MM.1S (cell line): ENCODE measurements around the gene ZFYVE28.

ENCODE experiments used
- DNase-seq: peaks from one replicate; pipeline ENCODE4 v3.0.0-alpha.2; 2015
- H2AFZ ChIP-seq: fragments of 300-600 bp; sonication (generic); 2 replicates; pipeline ENCODE4 v1.6.0; 2016; ENCODE audit warnings: antibody characterized with exemption, low read length
- H3F3A ChIP-seq: fragments of 300-600 bp; sonication (generic); 2 replicates; pipeline ENCODE4 v1.6.1; 2016; ENCODE audit warnings: mild to moderate bottlenecking, antibody characterized with exemption, low read length, moderate library complexity, mixed read lengths; ENCODE audit not compliant: insufficient read depth
- H3K27ac ChIP-seq: fragments of 300-600 bp; sonication (generic); 2 replicates; pipeline ENCODE4 v1.5.1; 2016; ENCODE audit warnings: mild to moderate bottlenecking, low read length
- H3K27me3 ChIP-seq: fragments of 300-600 bp; sonication (generic); replicated peaks from 2 replicates; pipeline ENCODE4 v1.6.0; 2016; ENCODE audit warnings: low read length; ENCODE audit not compliant: insufficient read depth
- H3K36me3 ChIP-seq: fragments of 300-600 bp; sonication (generic); replicated peaks from 2 replicates; pipeline ENCODE4 v1.6.1; 2016; ENCODE audit warnings: mild to moderate bottlenecking, low read length, mixed read lengths; ENCODE audit not compliant: insufficient read depth
- H3K4me1 ChIP-seq: fragments of 300-600 bp; sonication (generic); 2 replicates; pipeline ENCODE4 v1.6.1; 2016; ENCODE audit warnings: low read length, mixed read lengths
- H3K4me2 ChIP-seq: fragments of 300-600 bp; sonication (generic); 2 replicates; pipeline ENCODE4 v1.6.0; 2016; ENCODE audit warnings: low read depth, low read length
- H3K4me3 ChIP-seq: fragments of 300-600 bp; sonication (generic); 2 replicates; pipeline ENCODE4 v1.5.1; 2016; ENCODE audit warnings: low read length, mixed read lengths
- H3K79me2 ChIP-seq: fragments of 300-600 bp; sonication (generic); 2 replicates; pipeline ENCODE4 v1.6.1; 2016; ENCODE audit warnings: mixed run types, low read length, mixed read lengths
- H3K9ac ChIP-seq: fragments of 300-600 bp; sonication (generic); 2 replicates; pipeline ENCODE4 v1.6.1; 2016; ENCODE audit warnings: low read length, mixed read lengths
- H3K9me2 ChIP-seq: fragments of 300-600 bp; sonication (generic); replicated peaks from 2 replicates; pipeline ENCODE4 v1.6.1; 2016; ENCODE audit warnings: mild to moderate bottlenecking, low read length, mixed read lengths; ENCODE audit not compliant: insufficient read depth
- H3K9me3 ChIP-seq: fragments of 300-600 bp; sonication (generic); replicated peaks from 2 replicates; pipeline ENCODE4 v1.6.1; 2016; ENCODE audit warnings: mild to moderate bottlenecking, low read length, mixed read lengths; ENCODE audit not compliant: insufficient read depth
- H4K20me1 ChIP-seq: fragments of 300-600 bp; sonication (generic); 2 replicates; pipeline ENCODE4 v1.6.1; 2016; ENCODE audit warnings: mild to moderate bottlenecking, low read length, moderate library complexity, mixed read lengths; ENCODE audit not compliant: insufficient read depth
- EZH2 ChIP-seq: fragments of 300-600 bp; sonication (generic); optimal IDR thresholded peaks from 2 replicates; pipeline ENCODE3; 2017; ENCODE audit warnings: low read depth, mild to moderate bottlenecking, antibody characterized with exemption, low read length, mixed read lengths
- EZH2phosphoT487 ChIP-seq: fragments of 300-600 bp; sonication (generic); IDR thresholded peaks from 2 replicates; pipeline ENCODE4 v1.6.1; 2018; ENCODE audit warnings: antibody characterized with exemption, low read length
- TF ChIP-seq, protein P1 (sequence below): fragments of 300-600 bp; sonication (generic); IDR thresholded peaks from 2 replicates; pipeline ENCODE4 v1.5.1; 2016; ENCODE audit warnings: antibody characterized with exemption, low read length, mixed read lengths

The ZFYVE28 gene

GRCh38 chr4:2337896-2338295, 80.5 kb downstream of the ZFYVE28 start:
- H3K9me2 ChIP-seq: no peaks in the 10 kb centered on the region
- H3K9me3 ChIP-seq: no peaks in the 10 kb centered on the region
- no peak overlapping the region for H3K9ac ChIP-seq
- no peak overlapping the region for H2AFZ ChIP-seq
- H3F3A ChIP-seq: no peaks in the 10 kb centered on the region
- H3K4me1 ChIP-seq: 0 out of 2 replicates have a peak, but pooled peaks cover 3% of the 10 kb centered on the region
- DNase-seq: no peak
- H3K27me3 ChIP-seq: no peaks in the 10 kb centered on the region
- H3K79me2 ChIP-seq: no peaks in the 10 kb centered on the region
- no peak for TF ChIP-seq EZH2
- TF ChIP-seq, protein P1, sequence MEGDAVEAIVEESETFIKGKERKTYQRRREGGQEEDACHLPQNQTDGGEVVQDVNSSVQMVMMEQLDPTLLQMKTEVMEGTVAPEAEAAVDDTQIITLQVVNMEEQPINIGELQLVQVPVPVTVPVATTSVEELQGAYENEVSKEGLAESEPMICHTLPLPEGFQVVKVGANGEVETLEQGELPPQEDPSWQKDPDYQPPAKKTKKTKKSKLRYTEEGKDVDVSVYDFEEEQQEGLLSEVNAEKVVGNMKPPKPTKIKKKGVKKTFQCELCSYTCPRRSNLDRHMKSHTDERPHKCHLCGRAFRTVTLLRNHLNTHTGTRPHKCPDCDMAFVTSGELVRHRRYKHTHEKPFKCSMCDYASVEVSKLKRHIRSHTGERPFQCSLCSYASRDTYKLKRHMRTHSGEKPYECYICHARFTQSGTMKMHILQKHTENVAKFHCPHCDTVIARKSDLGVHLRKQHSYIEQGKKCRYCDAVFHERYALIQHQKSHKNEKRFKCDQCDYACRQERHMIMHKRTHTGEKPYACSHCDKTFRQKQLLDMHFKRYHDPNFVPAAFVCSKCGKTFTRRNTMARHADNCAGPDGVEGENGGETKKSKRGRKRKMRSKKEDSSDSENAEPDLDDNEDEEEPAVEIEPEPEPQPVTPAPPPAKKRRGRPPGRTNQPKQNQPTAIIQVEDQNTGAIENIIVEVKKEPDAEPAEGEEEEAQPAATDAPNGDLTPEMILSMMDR: no peak
- no peak for TF ChIP-seq EZH2phosphoT487
- H3K4me2 ChIP-seq: no peak overlapping the region
- no peak overlapping the region for H3K4me3 ChIP-seq
- no peaks in the 10 kb centered on the region for H4K20me1 ChIP-seq
- no peak overlapping the region for H3K27ac ChIP-seq
- H3K36me3 ChIP-seq: no peaks in the 10 kb centered on the region

DNA sequence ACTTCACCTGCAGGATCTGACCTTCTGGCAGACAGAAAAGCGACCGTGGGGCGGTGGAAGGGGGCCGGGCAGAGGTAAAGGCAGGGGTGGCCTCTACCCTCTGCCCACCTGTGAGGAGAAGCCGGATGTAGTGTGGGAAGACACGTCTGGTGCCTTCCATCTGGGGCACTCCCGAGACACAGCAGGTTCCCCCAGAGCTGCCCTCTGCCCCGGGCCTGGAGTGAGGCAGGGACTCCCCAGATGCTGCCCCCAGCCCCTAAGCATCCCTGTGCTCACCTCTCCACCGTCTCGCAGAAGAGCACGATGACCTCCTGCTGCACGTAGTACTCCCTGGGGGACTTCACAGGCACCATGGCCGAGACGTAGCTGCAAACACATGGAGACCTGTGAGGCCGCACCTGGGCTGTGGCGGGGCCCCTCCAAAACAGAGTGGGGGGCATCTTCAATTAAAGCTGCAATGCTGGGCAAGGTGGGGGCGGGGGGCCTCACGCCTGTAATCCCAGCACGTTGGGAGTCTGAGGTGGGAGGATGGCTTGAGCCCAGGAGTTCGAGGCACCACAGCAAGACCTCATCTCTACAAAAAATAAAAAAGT, 81.2 kb downstream of the ZFYVE28 start:
- no peak overlapping the region for H3K4me3 ChIP-seq
- H3K9me3 ChIP-seq: no peaks in the 10 kb centered on the region
- H3K79me2 ChIP-seq: no peaks in the 10 kb centered on the region
- no peaks in the 10 kb centered on the region for H3K36me3 ChIP-seq
- H3K4me1 ChIP-seq: 0 out of 2 replicates have a peak, but pooled peaks cover 3% of the 10 kb centered on the region
- no peaks in the 10 kb centered on the region for H4K20me1 ChIP-seq
- no peak for DNase-seq
- no peak overlapping the region for H2AFZ ChIP-seq
- H3F3A ChIP-seq: no peaks in the 10 kb centered on the region
- no peaks in the 10 kb centered on the region for H3K9me2 ChIP-seq
- H3K9ac ChIP-seq: no peak overlapping the region
- H3K27me3 ChIP-seq: no peaks in the 10 kb centered on the region
- no peak for TF ChIP-seq EZH2phosphoT487
- TF ChIP-seq, protein P1: no peak
- TF ChIP-seq EZH2: no peak
- H3K27ac ChIP-seq: no peak overlapping the region
- H3K4me2 ChIP-seq: no peak overlapping the region

DNA sequence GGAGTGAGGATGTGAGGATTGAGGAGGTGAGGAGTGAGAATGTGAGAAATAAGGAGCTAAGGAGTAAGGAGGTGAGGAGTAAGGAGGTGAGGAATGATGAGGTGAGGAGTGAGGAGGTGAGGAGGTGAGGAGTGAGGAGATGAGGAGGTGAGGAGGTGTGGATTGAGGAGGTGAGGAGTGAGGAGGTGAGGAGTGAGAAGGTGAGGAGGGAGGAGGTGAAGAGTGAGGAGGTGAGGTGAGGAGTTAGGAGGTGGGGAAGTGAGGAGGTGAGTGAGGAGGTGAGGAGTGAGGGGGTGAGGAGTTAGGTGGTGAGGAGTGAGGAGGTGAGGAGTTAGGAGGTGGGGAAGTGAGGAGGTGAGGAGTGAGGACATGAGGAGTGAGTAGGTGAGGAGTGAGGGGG, 81.8 kb downstream of the ZFYVE28 start:
- no peaks in the 10 kb centered on the region for H3K79me2 ChIP-seq
- H2AFZ ChIP-seq: no peak overlapping the region
- H3F3A ChIP-seq: no peaks in the 10 kb centered on the region
- H3K9ac ChIP-seq: no peak overlapping the region
- H3K4me1 ChIP-seq: 0 out of 2 replicates have a peak, but pooled peaks cover 3% of the 10 kb centered on the region
- no peak overlapping the region for H3K4me3 ChIP-seq
- no peaks in the 10 kb centered on the region for H3K9me2 ChIP-seq
- H3K27me3 ChIP-seq: no peaks in the 10 kb centered on the region
- H3K36me3 ChIP-seq: no peaks in the 10 kb centered on the region
- no peaks in the 10 kb centered on the region for H4K20me1 ChIP-seq
- no peak overlapping the region for H3K27ac ChIP-seq
- DNase-seq: no peak
- H3K9me3 ChIP-seq: no peaks in the 10 kb centered on the region
- TF ChIP-seq EZH2phosphoT487: no peak
- TF ChIP-seq, protein P1: no peak
- TF ChIP-seq EZH2: no peak
- H3K4me2 ChIP-seq: no peak overlapping the region
